H1 (cell line): ENCODE results near the gene TGFB1. TPM values are rescaled to one million over a fixed set of nuclear protein-coding genes. Genes with fewer than 3 reads are reported as not detected.

ENCODE experiments used
- CTCF ChIA-PET: fragments of 300-600 bp; sonication (Branson Sonifier 250); formaldehyde crosslinking; loops from one replicate; lab custom pipeline; 2021; ENCODE audit not compliant: partially characterized antibody; lab: Charles Lee
- POLR2A ChIA-PET: fragments of 300-600 bp; sonication (Branson Sonifier 250); formaldehyde crosslinking; loops from one replicate; lab custom pipeline; 2021; ENCODE audit warnings: inconsistent platforms; ENCODE audit not compliant: partially characterized antibody; lab: Charles Lee
- DNase-seq, 2 experiments: peaks; one replicate each; pipeline versions ENCODE4 v3.0.0 to v3.0.0-alpha.2; 2010 to 2022; ENCODE audit warnings: low spot score in 2 of 2, low read depth in 1 of 2, mixed read lengths in 1 of 2
- FAIRE-seq: peaks from 2 replicates; lab custom pipeline; 2011; peaks lifted over from hg19 to GRCh38; lab: Jason Lieb, UNC
- H2AFZ ChIP-seq: 2 replicates; pipeline ENCODE4 v1.8.1; 2012; ENCODE audit warnings: low read length, inconsistent platforms
- H2AK5ac ChIP-seq: 2 replicates; pipeline ENCODE4 v1.6.1; 2013; ENCODE audit warnings: low read depth, low read length
- H2BK120ac ChIP-seq: replicated peaks from 2 replicates; pipeline ENCODE3; 2013; ENCODE audit warnings: low read depth, low read length, inconsistent platforms
- H2BK12ac ChIP-seq: 2 replicates; pipeline ENCODE4 v1.6.1; 2013; ENCODE audit warnings: low read depth, low read length
- H2BK15ac ChIP-seq: 2 replicates; pipeline ENCODE4 v1.6.1; 2013; ENCODE audit warnings: low read length
- H2BK20ac ChIP-seq: 2 replicates; pipeline ENCODE4 v1.6.1; 2013; ENCODE audit warnings: low read length
- H2BK5ac ChIP-seq: 2 replicates; pipeline ENCODE4 v1.6.1; 2013; ENCODE audit warnings: low read depth, low read length
- H3K14ac ChIP-seq: 2 replicates; pipeline ENCODE4 v1.6.1; 2013; ENCODE audit warnings: inconsistent platforms; ENCODE audit not compliant: insufficient read length
- H3K18ac ChIP-seq: 2 replicates; pipeline ENCODE4 v1.6.1; 2013; ENCODE audit warnings: low read length; ENCODE audit errors: extremely low read depth
- H3K23ac ChIP-seq: 2 replicates; pipeline ENCODE4 v1.6.1; 2013; ENCODE audit warnings: inconsistent platforms; ENCODE audit not compliant: insufficient read length
- H3K23me2 ChIP-seq: 2 replicates; pipeline ENCODE4 v1.6.1; 2013; ENCODE audit warnings: low read depth, low read length
- H3K27ac ChIP-seq: 2 replicates; pipeline ENCODE4 v1.6.1; 2011; ENCODE audit warnings: low read depth, low read length, inconsistent platforms
- H3K27me3 ChIP-seq, 4 experiments: replicated peaks in 1 of 4; 1 replicate in 1 of 4; 2 replicates in 3 of 4; pipeline versions ENCODE4 v1.6.1 to v1.8.1; 2011 to 2013; ENCODE audit warnings: low read length in 3 of 4, mild to moderate bottlenecking in 3 of 4, inconsistent platforms in 2 of 4, mixed read lengths in 2 of 4, moderate library complexity in 1 of 4; ENCODE audit not compliant: control insufficient read depth in 3 of 4, insufficient read depth in 3 of 4; ENCODE audit errors: extremely low read depth in 1 of 4
- H3K36me3 ChIP-seq, 4 experiments: 2 replicates each; pipeline versions ENCODE4 v1.6.1 to v1.8.1; 2011 to 2013; ENCODE audit warnings: mild to moderate bottlenecking in 4 of 4, low read length in 3 of 4, moderate library complexity in 2 of 4, control low read depth in 1 of 4, inconsistent platforms in 1 of 4; ENCODE audit not compliant: insufficient read depth in 4 of 4, control insufficient read depth in 2 of 4
- H3K4ac ChIP-seq: replicated peaks from 2 replicates; pipeline ENCODE3; 2013; ENCODE audit warnings: low read length, low read depth, mixed read lengths, inconsistent platforms; ENCODE audit not compliant: insufficient read length
- H3K4me1 ChIP-seq, 4 experiments: replicated peaks in 1 of 4; 1 replicate in 1 of 4; 2 replicates in 3 of 4; pipeline versions ENCODE4 v1.6.1 to v1.8.1; 2011 to 2013; ENCODE audit warnings: low read length in 3 of 4, inconsistent platforms in 2 of 4, mixed read lengths in 1 of 4; ENCODE audit not compliant: insufficient read depth in 4 of 4, control insufficient read depth in 3 of 4
- H3K4me2 ChIP-seq, 2 experiments: 2 replicates each; pipeline versions ENCODE4 v1.6.1 to v1.8.1; 2011 to 2013; ENCODE audit warnings: low read depth in 2 of 2, low read length in 2 of 2, control low read depth in 1 of 2, inconsistent platforms in 1 of 2, mild to moderate bottlenecking in 1 of 2; ENCODE audit not compliant: insufficient read depth in 1 of 2
- H3K4me3 ChIP-seq, 4 experiments: fragments of 200-600, 300-600 bp in 1 of 4; sonication (generic), shearing (Covaris generic), sonication (Bioruptor Twin) in 1 of 4; 2 replicates each; pipeline versions ENCODE4 v1.5.1 to v1.8.1; 2011 to 2016; ENCODE audit warnings: low read length in 4 of 4, low read depth in 3 of 4, control low read depth in 2 of 4, inconsistent platforms in 2 of 4, mild to moderate bottlenecking in 2 of 4, mixed read lengths in 1 of 4, moderate library complexity in 1 of 4; ENCODE audit not compliant: insufficient read depth in 2 of 4; ENCODE audit errors: extremely low read depth in 1 of 4
- H3K56ac ChIP-seq: replicated peaks from 2 replicates; pipeline ENCODE3; 2013; ENCODE audit warnings: low read depth, mild to moderate bottlenecking, mixed read lengths, low read length, inconsistent platforms; ENCODE audit not compliant: insufficient read length
- H3K79me1 ChIP-seq: 2 replicates; pipeline ENCODE4 v1.6.1; 2013; ENCODE audit warnings: low read depth, low read length, control low read depth
- H3K79me2 ChIP-seq, 2 experiments: 2 replicates each; pipeline versions ENCODE4 v1.6.1 to v1.8.1; 2012 to 2013; ENCODE audit warnings: low read length in 2 of 2, mild to moderate bottlenecking in 2 of 2, inconsistent platforms in 1 of 2; ENCODE audit not compliant: insufficient read depth in 2 of 2, control insufficient read depth in 1 of 2
- H3K9ac ChIP-seq, 4 experiments: replicated peaks in 1 of 4; 1 replicate in 1 of 4; 2 replicates in 3 of 4; pipeline versions ENCODE4 v1.6.1 to v1.8.1; 2011 to 2013; ENCODE audit warnings: low read depth in 3 of 4, low read length in 3 of 4, control low read depth in 2 of 4, mild to moderate bottlenecking in 2 of 4, moderate library complexity in 2 of 4, inconsistent platforms in 1 of 4; ENCODE audit errors: extremely low read depth in 1 of 4
- H3K9me3 ChIP-seq, 2 experiments: 2 replicates each; pipeline versions ENCODE4 v1.6.1 to v1.8.1; 2012 to 2013; ENCODE audit warnings: mild to moderate bottlenecking in 2 of 2, moderate library complexity in 2 of 2, control low read depth in 1 of 2, inconsistent platforms in 1 of 2, low read depth in 1 of 2, low read length in 1 of 2, mixed read lengths in 1 of 2; ENCODE audit not compliant: insufficient read depth in 2 of 2
- H4K20me1 ChIP-seq, 2 experiments: replicated peaks in 1 of 2; 2 replicates each; pipeline versions ENCODE3 to v1.8.1; 2011 to 2013; ENCODE audit warnings: inconsistent platforms in 2 of 2, low read length in 2 of 2, mild to moderate bottlenecking in 1 of 2; ENCODE audit not compliant: insufficient read depth in 2 of 2, control insufficient read depth in 1 of 2
- H4K5ac ChIP-seq: 2 replicates; pipeline ENCODE4 v1.6.1; 2013; ENCODE audit warnings: low read length, low read depth, mixed read lengths, inconsistent platforms; ENCODE audit not compliant: insufficient read length
- H4K8ac ChIP-seq: 2 replicates; pipeline ENCODE4 v1.8.0; 2013; ENCODE audit warnings: mild to moderate bottlenecking, moderate library complexity, low read length, inconsistent platforms; ENCODE audit not compliant: insufficient read depth; ENCODE audit errors: extremely low read depth
- H4K91ac ChIP-seq: replicated peaks from 2 replicates; pipeline ENCODE3; 2013; ENCODE audit warnings: low read length, mixed read lengths, inconsistent platforms; ENCODE audit not compliant: insufficient read length
- ASH2L ChIP-seq: fragments of 200-600, 300-600 bp; sonication (generic); IDR thresholded peaks from one replicate; pipeline ENCODE4 v1.7.1; 2017; ENCODE audit warnings: low read length
- BCL11A ChIP-seq, 2 experiments: IDR thresholded peaks; one replicate each; pipeline ENCODE4 v1.6.1; 2011; ENCODE audit warnings: low read depth in 2 of 2, low read length in 2 of 2, mild to moderate bottlenecking in 2 of 2
- BRCA1 ChIP-seq: IDR thresholded peaks from 2 replicates; pipeline ENCODE4 v1.6.1; 2012; ENCODE audit warnings: low read depth, low read length, improper control_type of control experiment
- FOSL1 ChIP-seq: IDR thresholded peaks from 2 replicates; pipeline ENCODE4 v1.6.1; 2011; ENCODE audit warnings: mild to moderate bottlenecking, low read depth, low read length, moderate library complexity; ENCODE audit not compliant: insufficient read depth
- KDM1A ChIP-seq: fragments of 200-600, 300-600 bp; sonication (generic); IDR thresholded peaks from 2 replicates; pipeline ENCODE4 v1.7.1; 2016; ENCODE audit warnings: mild to moderate bottlenecking, low read length, borderline replicate concordance
- POLR2A ChIP-seq, 2 experiments: IDR thresholded peaks; 1 replicate in 1 of 2; 2 replicates in 1 of 2; pipeline ENCODE4 v1.6.1; 2011; ENCODE audit warnings: low read depth in 2 of 2, low read length in 2 of 2, mild to moderate bottlenecking in 2 of 2; ENCODE audit errors: control extremely low read depth in 1 of 2
- POLR2AphosphoS5 ChIP-seq: IDR thresholded peaks from 2 replicates; pipeline ENCODE4 v1.6.1; 2011; ENCODE audit warnings: low read depth, low read length
- RAD21 ChIP-seq, 2 experiments: IDR thresholded peaks in 1 of 2; conservative IDR thresholded peaks in 1 of 2; 2 replicates each; pipeline ENCODE4 v1.6.1; 2011; ENCODE audit warnings: low read depth in 2 of 2, low read length in 2 of 2, improper control_type of control experiment in 1 of 2, inconsistent platforms in 1 of 2, mild to moderate bottlenecking in 1 of 2, moderate library complexity in 1 of 2
- RNF2 ChIP-seq: fragments of 200-900, 300-1000 bp; sonication (generic); IDR thresholded peaks from 2 replicates; pipeline ENCODE4 v1.7.1; 2016; ENCODE audit warnings: borderline replicate concordance, low read depth, mild to moderate bottlenecking, antibody characterized with exemption, low read length; ENCODE audit not compliant: poor library complexity, severe bottlenecking; ENCODE audit errors: missing control alignments
- SAP30 ChIP-seq: fragments of 300-600 bp; sonication (generic); IDR thresholded peaks from 2 replicates; pipeline ENCODE4 v1.7.1; 2012; ENCODE audit warnings: low read length, moderate library complexity, mild to moderate bottlenecking, inconsistent platforms; ENCODE audit not compliant: insufficient read depth, insufficient replicate concordance
- SIRT6 ChIP-seq: IDR thresholded peaks from one replicate; pipeline ENCODE4 v1.7.1; 2012; ENCODE audit warnings: low read length, inconsistent platforms
- SIX5 ChIP-seq: IDR thresholded peaks from 2 replicates; pipeline ENCODE4 v1.6.1; 2011; ENCODE audit warnings: mild to moderate bottlenecking, low read depth, low read length
- SRF ChIP-seq: IDR thresholded peaks from 2 replicates; pipeline ENCODE4 v1.6.1; 2011; ENCODE audit warnings: mild to moderate bottlenecking, low read depth, low read length, moderate library complexity
- TCF12 ChIP-seq: IDR thresholded peaks from 2 replicates; pipeline ENCODE4 v1.6.1; 2011; ENCODE audit warnings: low read depth, mild to moderate bottlenecking, low read length
- YY1 ChIP-seq: IDR thresholded peaks from 2 replicates; pipeline ENCODE4 v1.6.1; 2011; ENCODE audit warnings: low read depth, mild to moderate bottlenecking, low read length
- WGBS, 2 experiments: shearing (Covaris generic) in 1 of 2; methylation state at CpG; one replicate each; pipeline versions ENCODE4 v1.1.6 to v1.1.7; 2013 to 2015; ENCODE audit warnings: low lambda C conversion rate in 2 of 2, mixed read lengths in 2 of 2, inconsistent platforms in 1 of 2, low coverage in 1 of 2, missing lambda C conversion rate in 1 of 2; ENCODE audit not compliant: insufficient replicate concordance in 2 of 2, insufficient coverage in 1 of 2, insufficient read length in 1 of 2; ENCODE audit errors: extremely low coverage in 1 of 2, missing lambda C conversion rate in 1 of 2; 5-methylcytosine and 5-hydroxymethylcytosine counted together
- polyA plus RNA-seq, 7 experiments: library from polyadenylated mRNA; depleted of rRNA in 3 of 7; stranded (reverse) in 5 of 7; unstranded in 2 of 7; fragments of >200 nt in 5 of 7; fragments of 200-250 nt in 2 of 7; gene quantifications; 1 replicate in 5 of 7; 2 replicates in 1 of 7; 4 replicates in 1 of 7; pipeline versions ENCODE4 v1.2.1 to v1.2.3, GENCODE V29; 2011 to 2013; ENCODE audit warnings: missing spikeins in 2 of 7, mixed read lengths in 2 of 7
- total RNA-seq: library from RNA; stranded (reverse); fragmentation: NEBNext Ultra II Directional; extraction: Animal tissue kit (Norgen Biotek cat#: 25700); gene quantifications from 2 replicates; pipeline ENCODE4 v1.2.1, GENCODE V29; 2021

TGFB1 gene
- total and polyA plus RNA-seq, 2 of the 8 experiments (the other 6 are each of a cell fraction or from before 2014, with no cell fraction given) = 1.7 to 10.6 TPM

GRCh38 chr19:41366089-41366488 lies 12.4 kb upstream of the TGFB1 start:
- ChIA-PET POLR2A (interaction anchor here (1.0 to 1.7 kb wide), 2 partner anchors 7 to 494 kb away, joined by 3 read pairs; no protein-coding TSS in a partner anchor), CTCF (interaction anchor here (0.7 to 4.6 kb wide), 5 partner anchors 12 to 173 kb away, joined by 3 to 37 read pairs (median 5); partner anchors contain the start of genes DMAC2 and TGFB1)
- WGBS, 2 experiments = 88% methylated on average over 1 of the region's 1 CpG; no CpG with 5 or more reads in 1 of the 2 experiments
- FAIRE-seq (no peak), DNase-seq (no peak)
- peaks cover 0 to 6% (median 2%) of the 10 kb centered on the region in 4 experiments; a peak in 2 of 7 replicates for H3K4me1 ChIP-seq
- H4K91ac ChIP-seq = no peak overlapping the region
- H3K9ac ChIP-seq = no peak overlapping the region
- peaks cover 6% of the 10 kb centered on the region for H3K79me1 ChIP-seq
- H4K8ac ChIP-seq = no peak overlapping the region
- no peak overlapping the region for H2BK15ac ChIP-seq
- H4K20me1 ChIP-seq = no peaks in the 10 kb centered on the region
- peaks cover 6% of the 10 kb centered on the region for H3K23me2 ChIP-seq
- no peak overlapping the region for H2BK120ac ChIP-seq
- no peak overlapping the region for H3K4me3 ChIP-seq
- no peak overlapping the region for H4K5ac ChIP-seq
- H3K9me3 ChIP-seq = no peaks in the 10 kb centered on the region
- H3K14ac ChIP-seq = no peak overlapping the region
- H2BK20ac ChIP-seq = no peak overlapping the region
- H2BK12ac ChIP-seq = no peak overlapping the region
- H3K4me2 ChIP-seq = no peak overlapping the region
- H2BK5ac ChIP-seq = no peak overlapping the region
- no peak overlapping the region for H3K23ac ChIP-seq
- H2AK5ac ChIP-seq = no peak overlapping the region
- no peaks in the 10 kb centered on the region for H3K27me3 ChIP-seq
- H3K79me2 ChIP-seq = no peaks in the 10 kb centered on the region
- no peaks in the 10 kb centered on the region for H3K36me3 ChIP-seq
- H2AFZ ChIP-seq = no peak overlapping the region
- H3K18ac ChIP-seq = no peak overlapping the region
- H3K27ac ChIP-seq = no peak overlapping the region
- no peak overlapping the region for H3K56ac ChIP-seq
- H3K4ac ChIP-seq = no peak overlapping the region
- TF ChIP-seq RNF2 = no peak
- TF ChIP-seq TCF12 = no peak
- TF ChIP-seq SAP30 = no peak
- TF ChIP-seq YY1 = peak; percentile 72
- no peak for TF ChIP-seq SRF
- TF ChIP-seq BRCA1 = no peak
- no peak for TF ChIP-seq ASH2L
- TF ChIP-seq KDM1A = no peak
- no peak for TF ChIP-seq SIX5
- no peak for TF ChIP-seq BCL11A (IDR thresholded peaks at IDR 0.05; ENCODE audit: low read depth in 2 of 2, low read length in 2 of 2)
- TF ChIP-seq RAD21 (IDR thresholded peaks at IDR 0.05 in 1 of 2, conservative IDR thresholded peaks at IDR 0.05 in 1 of 2; ENCODE audit: low read depth in 2 of 2, low read length in 2 of 2) = peak in 1 of 2 experiments; percentile 29; a peak in 1 of 4 replicates
- no peak for TF ChIP-seq POLR2AphosphoS5
- TF ChIP-seq POLR2A (IDR thresholded peaks at IDR 0.05; ENCODE audit: control extremely low read depth in 1 of 2, low read depth in 2 of 2, low read length in 2 of 2) = no peak
- TF ChIP-seq SIRT6 = no peak
- TF ChIP-seq FOSL1 = no peak
